HG03432 (cell line): ENCODE data around the gene SEMA5A.

Source experiments
- ATAC-seq: cut with Tn5 transposase; IDR thresholded peaks from one replicate; pipeline ENCODE4 v1.9.1; 2021; ENCODE audit warnings: mild to moderate bottlenecking, moderate library complexity; ENCODE audit not compliant: unreplicated experiment

SEMA5A gene

DNA sequence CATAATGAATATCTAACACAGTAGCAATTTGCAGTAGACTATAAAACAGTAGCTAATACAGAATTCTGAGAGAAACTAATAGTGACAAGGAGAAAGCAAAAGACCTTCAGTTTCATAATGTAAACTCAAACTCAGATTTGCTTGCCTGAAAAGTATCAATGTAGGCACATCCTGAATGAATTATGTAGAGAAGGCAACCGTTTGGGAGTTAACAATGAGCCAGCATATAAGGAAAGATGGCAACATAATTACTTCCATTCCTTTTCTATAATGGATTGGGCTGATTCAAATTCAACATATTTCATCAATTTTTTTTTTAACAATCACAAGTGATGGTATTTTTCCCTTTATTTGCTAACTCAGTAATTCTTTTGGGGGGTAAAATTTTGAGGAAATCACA, 261.6 kb downstream of the SEMA5A start:
- ATAC-seq, result no peak

DNA sequence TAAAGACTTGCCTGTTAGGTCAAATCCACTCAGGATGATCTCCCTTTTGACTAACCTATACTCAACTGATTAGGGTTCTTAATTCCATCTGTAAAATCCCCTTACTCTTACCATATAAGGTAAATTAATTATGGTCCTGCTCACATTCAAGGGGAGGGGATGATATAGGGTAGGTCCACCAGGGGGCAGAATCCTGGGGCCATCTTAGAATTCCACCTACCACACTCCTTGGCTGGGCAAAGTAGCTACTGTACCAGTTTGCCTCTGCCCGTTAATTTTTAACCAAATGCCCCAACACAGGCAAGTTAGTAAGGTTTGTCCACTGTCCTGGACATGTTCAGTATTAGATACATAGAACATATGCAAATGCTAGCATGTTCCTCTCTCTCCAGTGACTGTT, 262.4 kb downstream of the SEMA5A start:
- no peak for ATAC-seq

DNA sequence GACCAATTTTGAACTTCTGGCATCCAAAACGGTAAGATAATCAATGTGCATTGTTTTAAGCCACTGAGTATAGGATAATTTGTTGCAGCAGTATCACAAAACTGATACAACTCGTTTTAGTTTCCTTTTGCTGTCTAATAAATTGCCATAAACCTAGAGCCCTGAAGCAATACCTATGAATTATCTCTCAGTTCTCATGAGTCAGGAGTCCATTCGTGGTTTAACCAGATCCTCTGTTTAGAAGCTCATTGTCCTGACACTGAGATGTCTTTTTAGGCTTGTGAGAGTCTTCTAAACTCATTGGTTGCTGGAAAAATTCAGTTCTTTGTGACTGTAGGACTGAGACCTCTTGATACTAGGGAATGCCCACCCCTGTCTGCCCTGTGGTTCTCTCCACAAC, 262.9 kb downstream of the SEMA5A start:
- no peak for ATAC-seq

DNA sequence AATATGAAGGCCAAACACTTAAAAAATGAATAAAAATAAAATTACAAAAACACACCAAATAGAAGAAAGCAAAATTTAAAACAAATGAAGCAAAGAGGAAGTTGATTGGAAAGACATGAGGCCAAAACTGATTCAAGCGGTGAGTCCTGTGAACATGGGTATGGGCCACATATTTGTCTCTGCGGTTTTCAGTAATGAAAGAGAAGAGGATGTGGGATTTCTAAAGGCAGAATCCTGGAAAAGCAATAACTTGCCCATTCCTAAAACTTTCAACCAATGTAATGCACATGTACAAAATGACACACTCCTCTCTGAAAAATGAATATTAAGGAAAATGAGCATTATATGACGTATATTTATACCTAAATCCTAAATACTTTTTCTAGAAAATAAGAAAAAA, 263.7 kb downstream of the SEMA5A start:
- no peak for ATAC-seq

DNA sequence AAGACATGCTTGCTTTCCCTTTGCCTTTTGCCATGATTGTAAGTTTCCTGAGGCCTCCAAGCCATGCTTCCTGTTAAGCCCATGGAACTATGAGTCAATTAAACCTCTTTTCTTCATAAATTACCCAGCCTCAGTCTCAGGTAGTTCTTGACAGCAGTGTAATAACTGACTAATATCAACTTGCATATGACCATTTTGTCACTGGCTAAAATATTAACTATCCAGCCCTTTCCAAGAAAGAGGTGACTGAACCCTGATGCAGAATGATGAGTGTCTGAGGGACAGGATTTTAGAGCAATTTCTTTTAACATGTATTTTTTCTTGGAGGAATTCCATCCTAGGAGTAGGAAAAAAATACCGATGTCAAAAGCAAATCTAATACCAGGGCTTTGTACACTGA, 266.1 kb downstream of the SEMA5A start:
- ATAC-seq, result no peak

DNA sequence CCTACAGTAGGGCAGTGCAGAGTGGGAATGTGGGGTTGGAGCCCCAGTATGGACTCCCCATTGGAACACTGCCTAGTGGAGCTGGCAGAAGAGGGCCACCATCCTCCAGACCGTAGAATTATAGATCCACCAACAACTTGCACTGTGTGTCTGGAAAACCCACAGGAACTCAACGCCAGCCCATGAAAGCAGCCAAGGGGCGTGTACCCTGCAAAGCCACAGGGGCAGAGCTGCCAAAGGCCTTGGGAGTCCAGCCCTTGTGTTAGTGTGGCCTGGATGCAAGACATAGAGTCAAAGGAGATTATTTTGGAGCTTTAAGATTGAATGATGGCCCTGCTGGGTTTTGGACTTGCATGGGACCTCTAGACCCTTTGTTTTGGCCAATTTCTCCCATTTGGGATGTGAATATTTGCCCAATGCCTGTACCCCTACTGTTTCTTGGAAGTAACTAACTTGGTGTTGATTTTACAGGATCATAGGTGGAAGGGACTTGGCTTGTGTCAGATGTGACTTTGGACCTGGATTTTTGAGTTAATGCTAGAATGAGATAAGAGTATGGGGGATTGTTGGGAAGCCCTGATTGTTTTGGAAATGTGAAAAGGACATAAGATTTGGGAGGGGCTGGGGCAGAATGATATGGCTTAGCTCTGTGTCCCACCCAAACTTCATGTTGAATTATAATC, 266.8 kb downstream of the SEMA5A start:
- no peak for ATAC-seq

DNA sequence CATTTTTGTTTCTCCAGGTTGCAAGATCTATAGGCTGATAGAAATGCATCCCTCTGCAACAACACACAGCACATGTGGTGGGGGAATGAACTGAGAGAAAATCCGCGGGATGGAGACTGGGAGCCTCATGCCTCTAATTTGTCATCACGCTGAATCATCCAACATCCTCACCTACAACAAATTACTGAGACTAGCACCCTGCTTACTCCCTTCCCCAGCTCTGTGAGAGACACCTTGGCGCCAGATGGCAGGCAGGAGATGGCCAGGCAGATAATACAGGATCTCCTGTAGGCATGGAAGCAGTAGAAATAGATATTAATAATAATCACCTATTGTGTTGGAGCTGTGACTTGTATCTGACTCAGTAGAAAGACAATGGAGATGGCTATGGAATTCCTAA, 276.9 kb downstream of the SEMA5A start:
- no peak for ATAC-seq

DNA sequence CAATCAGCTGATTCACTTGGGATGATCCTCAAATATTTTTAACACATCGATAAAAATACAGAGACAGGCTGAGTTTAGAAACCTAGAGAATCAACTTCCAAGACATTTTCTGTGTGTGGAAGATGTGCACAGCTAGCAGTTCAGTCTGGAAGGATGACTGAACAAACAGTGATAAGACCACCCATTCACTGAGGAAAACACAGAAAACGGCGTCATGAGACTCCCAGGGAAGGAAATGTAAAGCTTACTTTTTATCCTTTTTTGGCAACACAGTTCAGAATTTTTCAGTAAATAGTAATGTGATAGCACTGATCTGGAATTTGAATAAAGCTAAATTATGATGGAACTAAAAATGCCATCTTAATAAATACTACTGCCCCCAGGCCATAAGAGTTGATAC, 277.6 kb downstream of the SEMA5A start:
- no peak for ATAC-seq

DNA sequence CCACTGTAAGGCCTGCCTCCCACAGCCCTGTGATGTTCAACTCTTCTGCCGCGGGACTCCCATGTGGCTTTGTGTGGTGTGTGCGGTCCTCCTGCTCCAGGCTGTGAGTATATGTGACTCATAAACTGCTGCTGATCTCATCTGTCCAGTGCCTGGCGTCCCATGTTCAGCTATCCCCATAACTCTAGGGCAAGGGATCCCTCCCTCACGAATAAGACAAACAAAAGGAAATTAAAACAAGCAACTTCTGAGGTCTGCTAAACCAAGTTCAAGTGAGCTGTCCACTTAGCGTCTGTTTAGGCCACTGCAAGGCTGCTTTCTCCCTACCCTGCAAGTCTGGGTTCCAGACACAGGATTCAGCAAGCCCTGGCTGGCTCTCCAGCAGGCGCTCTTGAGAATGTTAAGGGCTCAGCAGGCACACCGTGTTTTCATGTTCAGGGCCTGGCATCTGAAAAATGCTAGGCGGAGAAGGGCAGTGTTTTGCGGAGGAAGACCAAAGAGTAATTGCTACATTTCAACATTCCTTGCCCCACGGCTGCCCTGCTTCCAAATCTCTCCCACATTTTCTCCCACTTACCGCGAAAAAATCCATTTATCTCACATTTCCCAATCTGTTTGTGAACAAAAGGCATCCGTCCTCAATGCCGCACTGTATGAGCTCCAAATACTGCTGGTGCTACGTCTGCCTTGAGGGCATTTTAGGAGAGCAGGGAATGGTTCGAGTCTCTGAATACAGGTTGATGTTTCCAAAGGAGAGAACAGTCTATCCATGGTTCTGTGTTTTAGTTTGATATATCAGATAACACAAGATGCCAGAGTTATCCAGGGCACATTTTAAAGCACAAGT, 280.2 kb downstream of the SEMA5A start:
- ATAC-seq, result no peak

DNA sequence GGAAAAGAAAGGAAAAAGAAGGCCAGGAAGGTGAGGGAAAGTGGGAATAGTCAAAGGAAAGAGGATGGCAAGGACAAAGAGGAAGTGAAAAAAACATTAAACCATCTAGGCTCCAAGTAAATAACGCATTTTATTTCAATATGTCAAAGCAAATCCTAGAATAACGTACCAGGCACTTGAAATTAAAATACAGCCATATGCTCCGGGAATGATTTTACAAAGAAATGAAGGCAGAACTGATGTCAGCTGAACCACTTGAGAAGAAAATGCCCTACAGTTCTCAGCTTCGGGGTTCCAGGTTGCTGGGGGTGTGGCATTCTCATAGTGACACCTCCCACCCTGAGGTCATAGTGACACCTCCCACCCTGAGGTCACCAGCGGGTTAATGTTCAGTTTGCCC, 281.6 kb downstream of the SEMA5A start:
- ATAC-seq, result no peak

DNA sequence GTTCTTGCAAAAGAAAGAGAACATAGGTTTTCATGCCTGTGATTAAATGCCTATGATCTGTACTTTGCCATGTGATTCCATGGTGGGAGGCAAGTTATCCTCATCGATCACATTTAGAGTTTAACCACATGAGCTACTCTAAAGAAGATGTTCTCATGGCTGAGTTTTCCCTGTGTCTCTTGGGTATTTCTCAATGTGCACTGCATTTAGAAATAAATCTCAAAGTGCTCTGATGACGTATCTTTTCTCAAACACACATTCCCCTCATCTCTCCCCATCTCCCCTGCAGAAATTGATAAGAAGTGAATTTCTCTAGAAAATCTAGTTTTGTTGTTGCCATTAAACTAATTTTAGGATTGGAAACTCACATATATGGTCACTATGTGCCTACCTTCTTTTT, 282.2 kb downstream of the SEMA5A start:
- no peak for ATAC-seq

DNA sequence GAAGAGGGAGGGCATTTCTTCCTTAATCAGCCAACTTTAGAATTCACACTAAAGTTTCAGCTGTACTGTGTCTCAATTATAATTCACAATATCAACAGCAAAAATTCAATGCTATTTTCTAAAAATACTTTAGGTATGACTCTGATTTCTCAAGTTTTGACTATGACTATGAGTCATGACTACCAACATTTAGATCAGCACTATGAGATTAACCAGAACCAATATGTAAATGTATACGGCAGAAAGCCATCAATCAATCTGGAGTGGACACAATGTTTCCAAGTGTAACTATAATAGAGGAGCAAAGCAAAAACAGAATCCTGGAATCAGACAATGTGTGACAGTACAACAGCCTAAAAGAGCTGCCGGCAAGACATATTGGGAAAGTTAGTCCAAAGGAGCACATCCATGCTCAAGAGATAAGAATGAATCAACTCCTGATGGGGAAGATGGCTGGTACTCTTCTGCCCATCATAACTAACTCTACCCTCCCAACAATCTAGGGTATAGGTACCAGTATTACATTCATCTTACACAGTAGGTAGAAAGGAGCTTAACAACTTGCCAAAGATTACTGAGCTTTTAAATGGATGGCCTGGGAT, 294.4 kb downstream of the SEMA5A start:
- ATAC-seq, result no peak

DNA sequence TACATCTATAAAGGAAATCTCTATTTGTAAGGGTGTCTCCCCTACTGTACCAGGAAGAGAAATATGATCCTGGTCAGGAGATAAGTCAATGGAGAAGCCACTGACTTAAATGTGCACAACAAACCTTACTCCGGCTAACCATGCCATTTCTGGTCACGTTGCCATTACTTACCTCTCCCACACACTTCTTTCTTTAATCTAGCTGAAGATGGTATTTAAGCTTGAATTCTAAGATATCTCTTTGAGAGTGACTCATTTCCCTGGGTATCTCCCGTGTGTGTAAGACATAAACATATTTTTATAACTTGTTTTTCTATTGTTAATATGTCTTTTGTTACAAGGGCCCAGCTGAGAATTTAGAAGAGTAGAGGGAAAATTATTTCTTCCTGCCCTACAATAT, 296.6 kb downstream of the SEMA5A start:
- ATAC-seq, result no peak

DNA sequence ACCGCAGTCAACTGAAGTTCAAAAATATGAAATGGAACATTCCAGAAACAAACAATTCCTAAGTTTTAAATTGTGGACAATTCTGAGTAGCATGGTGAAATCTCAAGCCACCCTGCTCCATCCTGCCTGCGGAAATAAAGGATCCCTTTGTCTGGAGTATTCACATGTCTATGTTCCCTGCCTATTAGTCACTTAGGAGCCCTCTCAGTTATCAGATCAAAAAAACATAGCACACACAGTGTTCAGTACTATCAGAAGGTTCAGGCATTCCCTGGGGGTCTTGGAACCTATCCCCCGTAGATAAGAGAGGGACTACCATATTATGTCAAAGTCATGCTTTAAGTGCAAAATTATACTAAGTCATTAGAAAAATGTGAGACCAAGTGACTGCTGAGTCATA, 300.8 kb downstream of the SEMA5A start:
- ATAC-seq, result no peak

DNA sequence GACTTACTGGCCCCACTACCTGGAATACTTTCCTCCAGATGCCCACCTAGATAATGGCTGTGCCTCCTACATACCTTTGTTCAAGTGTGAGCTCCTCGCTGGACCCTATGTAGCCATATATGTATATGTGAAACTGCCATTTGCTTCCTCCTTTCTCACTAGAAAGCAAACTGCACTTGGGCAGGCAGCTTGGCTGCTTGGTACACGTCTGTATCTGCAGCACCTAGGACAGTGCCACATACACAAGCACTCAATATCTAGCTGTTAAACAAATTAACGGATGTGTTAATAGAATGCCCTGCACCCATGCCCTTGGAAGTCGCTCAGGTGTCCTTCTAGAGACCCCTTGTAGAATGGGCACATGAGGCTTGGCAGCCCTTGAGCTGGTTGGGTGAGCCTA, 301.5 kb downstream of the SEMA5A start:
- no peak for ATAC-seq

DNA sequence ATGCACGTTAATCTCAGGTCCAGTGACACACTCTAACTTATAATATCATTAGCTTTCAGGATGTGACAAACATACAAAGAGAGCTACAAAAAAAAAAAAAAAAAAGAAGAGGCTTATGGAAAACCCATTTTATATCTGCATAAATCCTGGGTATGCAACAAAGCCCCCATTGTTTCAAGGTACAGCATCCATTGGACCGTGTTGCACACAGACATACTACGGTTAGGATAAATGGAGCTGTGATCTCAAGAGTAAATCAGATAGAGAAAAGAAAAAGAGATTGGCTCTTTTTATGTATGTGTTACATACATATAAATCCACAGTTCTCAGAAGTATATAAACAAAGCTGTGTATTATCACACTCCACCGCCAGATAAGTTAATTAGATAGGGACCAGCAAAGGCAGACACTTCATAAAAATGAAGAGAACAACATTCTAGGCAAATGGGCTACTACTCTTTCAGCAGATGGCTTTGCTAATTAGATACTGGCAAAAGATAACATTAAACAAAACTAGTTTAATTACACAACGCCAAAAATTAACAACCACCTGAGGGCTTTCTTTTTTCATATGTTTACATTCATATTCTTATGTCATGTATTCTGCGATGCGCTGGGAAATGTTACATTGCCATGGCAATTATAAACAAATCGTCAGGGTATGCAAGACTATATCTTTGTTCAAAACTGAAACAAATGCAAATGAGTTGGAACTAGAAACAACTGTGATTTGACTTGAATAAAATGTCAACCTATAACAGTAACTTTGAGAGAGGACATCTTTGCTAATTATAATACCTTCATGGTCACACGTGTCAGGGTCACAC, 304.2 kb downstream of the SEMA5A start:
- ATAC-seq, result no peak

DNA sequence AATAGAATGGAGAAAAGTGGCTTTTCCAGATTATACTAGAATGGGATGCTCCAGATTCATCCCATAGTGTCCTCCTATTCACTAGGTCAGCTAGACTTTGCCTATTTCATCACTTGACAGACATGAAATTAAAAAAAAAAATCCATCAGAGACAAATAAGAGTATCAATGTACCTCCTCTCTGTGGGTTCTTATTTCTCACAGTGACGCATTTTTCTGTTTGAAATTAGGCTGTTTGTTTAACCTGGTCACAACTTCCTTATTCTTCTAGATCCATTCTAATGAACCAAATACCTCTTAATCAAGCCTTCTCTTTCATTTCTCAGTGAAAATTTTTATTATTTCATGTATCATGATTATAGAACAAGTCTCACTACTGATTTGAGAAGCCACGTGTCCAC, 305.4 kb downstream of the SEMA5A start:
- no peak for ATAC-seq

DNA sequence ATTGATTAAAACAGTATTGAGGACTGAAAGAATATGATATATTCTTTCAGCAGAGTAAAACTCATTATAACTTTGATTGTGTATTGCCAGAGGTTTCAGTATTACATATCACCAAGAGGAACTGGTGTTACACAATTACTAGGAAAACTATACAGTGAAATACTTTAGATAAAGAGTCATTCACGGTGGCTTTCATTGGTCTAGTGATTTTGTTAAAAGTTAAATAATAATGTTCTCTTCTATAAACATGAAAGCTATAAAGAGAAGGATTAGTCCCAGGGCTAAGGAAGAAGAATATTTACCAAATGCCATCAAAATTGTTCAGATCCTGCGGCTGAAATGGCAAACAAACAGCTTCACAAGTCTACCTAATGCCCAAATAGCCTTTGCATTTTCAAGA, 306.2 kb downstream of the SEMA5A start:
- no peak for ATAC-seq

DNA sequence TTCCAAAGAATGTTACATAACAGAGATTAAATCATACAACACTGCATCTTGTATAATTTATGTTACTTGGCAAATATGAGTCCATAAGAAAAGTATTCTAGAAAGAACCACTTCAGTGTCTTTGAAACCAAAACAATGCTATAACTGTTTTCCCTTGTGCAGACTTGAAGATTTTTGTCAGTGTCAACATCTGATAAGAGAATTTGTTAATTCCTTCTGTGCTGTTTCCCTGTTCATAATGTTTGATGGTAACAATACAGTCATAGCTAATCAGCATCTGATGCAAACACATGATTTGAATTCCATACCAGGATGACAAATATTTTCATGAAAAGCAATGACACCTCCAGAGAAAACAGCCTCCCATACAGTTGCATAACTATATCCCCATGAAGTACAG, 306.8 kb downstream of the SEMA5A start:
- ATAC-seq, result no peak

DNA sequence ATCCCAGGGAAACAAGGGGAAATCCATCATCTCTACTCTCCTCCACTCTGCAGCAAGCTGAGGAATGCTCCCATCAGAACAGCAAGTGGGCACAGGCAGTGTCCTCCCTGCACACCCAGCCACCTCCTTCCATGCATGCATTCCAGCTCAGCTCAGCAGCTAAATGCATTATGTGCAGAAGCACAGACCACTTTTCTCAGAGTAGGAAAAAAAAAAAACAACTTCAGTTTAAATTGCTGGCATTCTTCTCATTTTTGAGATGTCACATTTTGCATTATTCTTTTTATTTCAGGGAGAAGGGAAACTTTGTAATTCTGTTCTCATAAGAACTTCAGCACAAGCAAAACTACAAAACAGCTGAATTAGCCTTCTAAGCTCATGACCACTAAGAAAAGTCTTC, 312.2 kb downstream of the SEMA5A start:
- no peak for ATAC-seq

DNA sequence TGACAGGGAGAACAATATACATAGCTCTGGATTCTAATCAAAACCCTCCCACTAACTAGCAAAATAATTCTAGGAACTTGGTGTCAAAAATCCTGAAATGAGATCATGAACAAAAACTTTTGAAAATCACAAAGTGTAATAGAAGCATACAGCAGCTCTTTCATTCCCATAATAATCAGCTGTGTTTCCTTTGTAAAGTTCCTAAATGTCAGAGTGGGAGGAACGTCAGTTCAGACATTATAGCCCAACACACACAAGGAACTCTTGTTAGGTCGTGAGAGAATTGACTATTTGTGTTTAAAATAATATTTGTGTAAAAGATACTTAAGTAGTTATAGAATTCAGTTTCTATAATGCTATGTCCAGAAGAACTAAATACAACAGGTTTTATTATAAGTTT, 312.8 kb downstream of the SEMA5A start:
- ATAC-seq, result no peak
